GM23338 (cell line): ENCODE measurements around the gene FAM117A. TPM values are rescaled to one million over a fixed set of nuclear protein-coding genes. Genes with fewer than 3 reads are reported as not detected.

Experiments used
- ATAC-seq: fragments of 200-7000 bp; cut with Tn5 transposase; 3 replicates; pipeline ENCODE4 v1.9.1; 2020
- DNase-seq: peaks from one replicate; pipeline ENCODE4 v3.0.0-alpha.2; 2015; ENCODE audit warnings: low spot score
- H2AFZ ChIP-seq: fragments of 200-600 bp; sonication (generic); 2 replicates; pipeline ENCODE4 v1.8.0; 2016; ENCODE audit warnings: antibody characterized with exemption, mild to moderate bottlenecking, moderate library complexity
- H3F3A ChIP-seq: fragments of 200-600 bp; sonication (generic); replicated peaks from 2 replicates; pipeline ENCODE4 v1.8.0; 2017; ENCODE audit warnings: antibody characterized with exemption, mixed run types, low read depth
- H3K27ac ChIP-seq: fragments of 200-600 bp; sonication (generic); 2 replicates; pipeline ENCODE4 v1.6.1; 2016; ENCODE audit warnings: low read depth
- H3K27me3 ChIP-seq: fragments of 200-600 bp; sonication (generic); 2 replicates; pipeline ENCODE4 v1.8.0; 2016; ENCODE audit warnings: mild to moderate bottlenecking, mixed run types, moderate library complexity; ENCODE audit not compliant: insufficient read depth
- H3K36me3 ChIP-seq: fragments of 200-600 bp; sonication (generic); 2 replicates; pipeline ENCODE4 v1.8.0; 2016; ENCODE audit warnings: mild to moderate bottlenecking; ENCODE audit not compliant: insufficient read depth
- H3K4me1 ChIP-seq: fragments of 200-600 bp; sonication (generic); 2 replicates; pipeline ENCODE4 v1.8.0; 2016; ENCODE audit warnings: mild to moderate bottlenecking, moderate library complexity; ENCODE audit not compliant: insufficient read depth
- H3K4me2 ChIP-seq: fragments of 200-600 bp; sonication (generic); 2 replicates; pipeline ENCODE4 v1.7.1; 2017; ENCODE audit warnings: mixed run types
- H3K4me3 ChIP-seq: fragments of 200-600 bp; sonication (generic); 2 replicates; pipeline ENCODE4 v1.6.1; 2016; ENCODE audit warnings: mixed run types
- H3K79me2 ChIP-seq: fragments of 200-600 bp; sonication (generic); replicated peaks from 2 replicates; pipeline ENCODE4 v1.8.0; 2017; ENCODE audit warnings: mild to moderate bottlenecking; ENCODE audit not compliant: insufficient read depth
- H3K9me2 ChIP-seq: fragments of 200-600 bp; sonication (generic); 2 replicates; pipeline ENCODE4 v1.8.0; 2017; ENCODE audit not compliant: insufficient read depth
- H4K20me1 ChIP-seq: fragments of 200-600 bp; sonication (generic); replicated peaks from 2 replicates; pipeline ENCODE4 v1.8.0; 2017; ENCODE audit warnings: mild to moderate bottlenecking; ENCODE audit not compliant: insufficient read depth
- H3K27ac Mint-ChIP-seq: 2 replicates; pipeline ENCODE4 v1.8.0; 2020; ENCODE audit warnings: inconsistent platforms, mild to moderate bottlenecking, moderate library complexity, mixed read lengths
- H3K27me3 Mint-ChIP-seq: 3 replicates; pipeline ENCODE4 v1.8.0; 2022; ENCODE audit warnings: low read depth, mild to moderate bottlenecking, moderate library complexity, mixed read lengths, inconsistent platforms; ENCODE audit not compliant: insufficient read depth, poor library complexity
- H3K36me3 Mint-ChIP-seq: 3 replicates; pipeline ENCODE4 v1.8.0; 2021; ENCODE audit warnings: low read depth, mild to moderate bottlenecking, inconsistent platforms, moderate library complexity, mixed read lengths
- H3K4me1 Mint-ChIP-seq: 3 replicates; pipeline ENCODE4 v1.8.0; 2020; ENCODE audit warnings: mild to moderate bottlenecking, inconsistent platforms, mixed read lengths
- H3K4me3 Mint-ChIP-seq: 3 replicates; pipeline ENCODE4 v1.8.0; 2021; ENCODE audit warnings: moderate library complexity, mild to moderate bottlenecking, inconsistent platforms, mixed read lengths
- H3K9me3 Mint-ChIP-seq: 3 replicates; pipeline ENCODE4 v1.8.0; 2020; ENCODE audit warnings: moderate library complexity, mild to moderate bottlenecking, inconsistent platforms, mixed read lengths
- EZH2 ChIP-seq: fragments of 200-600 bp; sonication (generic); IDR thresholded peaks from one replicate; pipeline ENCODE4 v1.8.0; 2017; ENCODE audit warnings: antibody characterized with exemption, mild to moderate bottlenecking, low read depth; ENCODE audit not compliant: unreplicated experiment
- EZH2phosphoT487 ChIP-seq: fragments of 200-600 bp; sonication (generic); IDR thresholded peaks from one replicate; pipeline ENCODE4 v1.8.1; 2018; ENCODE audit warnings: antibody characterized with exemption; ENCODE audit not compliant: unreplicated experiment
- JUNB ChIP-seq: IDR thresholded peaks from one replicate; pipeline ENCODE4 v1.6.1; 2016; ENCODE audit warnings: antibody characterized with exemption; ENCODE audit not compliant: unreplicated experiment
- NANOG ChIP-seq: IDR thresholded peaks from 2 replicates; pipeline ENCODE4 v1.6.1; 2016; ENCODE audit warnings: antibody characterized with exemption, borderline replicate concordance
- STAT1 ChIP-seq: IDR thresholded peaks from one replicate; pipeline ENCODE4 v1.6.1; 2016; ENCODE audit warnings: antibody characterized with exemption; ENCODE audit not compliant: unreplicated experiment
- polyA plus RNA-seq: library from polyadenylated mRNA; unstranded; fragments of >200 nt; fragmentation: Nextera tagmentation; extraction: Ambion mirVana; gene quantifications from 2 replicates; pipeline ENCODE4 v1.2.1, GENCODE V29; 2016
- total RNA-seq: library from RNA; depleted of rRNA; stranded (reverse); fragments of >200 nt; shearing (Covaris generic); gene quantifications from 2 replicates; pipeline ENCODE4 v1.2.3, GENCODE V29; 2014
- TF ChIP-seq, protein P1 (sequence below): IDR thresholded peaks from one replicate; pipeline ENCODE4 v1.6.1; 2018; ENCODE audit warnings: antibody characterized with exemption; ENCODE audit not compliant: unreplicated experiment
- TF ChIP-seq, protein P2 (sequence below): IDR thresholded peaks from 2 replicates; pipeline ENCODE4 v1.6.1; 2016; ENCODE audit warnings: antibody characterized with exemption
- TF ChIP-seq, protein P3 (sequence below), 2 experiments: fragments of 200-600 bp in 1 of 2; sonication (generic) in 1 of 2; conservative IDR thresholded peaks; 2 replicates each; pipeline versions ENCODE4 v1.5.1 to v1.6.1; 2016 to 2017; ENCODE audit warnings: antibody characterized with exemption in 2 of 2, low read depth in 2 of 2, mild to moderate bottlenecking in 2 of 2, moderate library complexity in 1 of 2

FAM117A gene
- total and polyA plus RNA-seq, 2 experiments from 2014 or later = 21.3 to 46.4 TPM

DNA sequence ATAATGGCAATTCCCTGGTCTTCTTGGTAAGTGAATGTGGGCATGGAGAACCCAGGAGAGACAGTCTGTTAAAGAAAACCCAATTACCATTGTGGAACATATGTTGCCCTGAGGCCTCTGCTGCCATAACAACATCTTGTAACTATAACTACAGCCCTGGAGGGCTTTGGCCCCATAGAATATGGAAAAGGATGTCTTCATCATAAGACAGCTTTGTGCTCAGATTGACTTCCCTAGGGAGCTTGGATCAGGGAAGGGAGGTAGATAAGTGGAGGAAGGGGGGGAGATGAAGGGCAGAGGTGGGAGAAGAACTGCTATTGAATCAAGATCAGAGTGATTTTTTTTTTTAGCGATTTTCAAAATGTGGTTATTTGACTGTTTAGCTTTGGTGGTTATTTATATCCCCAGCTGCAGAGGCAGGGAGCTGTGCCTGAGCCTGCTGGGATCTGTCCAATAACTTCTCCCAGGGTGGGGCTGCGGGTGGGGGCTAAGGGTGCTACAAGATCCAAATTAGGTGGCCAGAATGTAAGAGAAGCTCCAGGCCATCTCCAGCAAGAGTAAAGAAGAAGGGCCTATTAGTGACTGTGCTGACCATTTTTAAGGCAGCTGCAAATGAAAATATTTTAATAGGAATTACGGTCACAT is 19.3 kb upstream of the FAM117A start (continued):
- TF ChIP-seq, protein P1, sequence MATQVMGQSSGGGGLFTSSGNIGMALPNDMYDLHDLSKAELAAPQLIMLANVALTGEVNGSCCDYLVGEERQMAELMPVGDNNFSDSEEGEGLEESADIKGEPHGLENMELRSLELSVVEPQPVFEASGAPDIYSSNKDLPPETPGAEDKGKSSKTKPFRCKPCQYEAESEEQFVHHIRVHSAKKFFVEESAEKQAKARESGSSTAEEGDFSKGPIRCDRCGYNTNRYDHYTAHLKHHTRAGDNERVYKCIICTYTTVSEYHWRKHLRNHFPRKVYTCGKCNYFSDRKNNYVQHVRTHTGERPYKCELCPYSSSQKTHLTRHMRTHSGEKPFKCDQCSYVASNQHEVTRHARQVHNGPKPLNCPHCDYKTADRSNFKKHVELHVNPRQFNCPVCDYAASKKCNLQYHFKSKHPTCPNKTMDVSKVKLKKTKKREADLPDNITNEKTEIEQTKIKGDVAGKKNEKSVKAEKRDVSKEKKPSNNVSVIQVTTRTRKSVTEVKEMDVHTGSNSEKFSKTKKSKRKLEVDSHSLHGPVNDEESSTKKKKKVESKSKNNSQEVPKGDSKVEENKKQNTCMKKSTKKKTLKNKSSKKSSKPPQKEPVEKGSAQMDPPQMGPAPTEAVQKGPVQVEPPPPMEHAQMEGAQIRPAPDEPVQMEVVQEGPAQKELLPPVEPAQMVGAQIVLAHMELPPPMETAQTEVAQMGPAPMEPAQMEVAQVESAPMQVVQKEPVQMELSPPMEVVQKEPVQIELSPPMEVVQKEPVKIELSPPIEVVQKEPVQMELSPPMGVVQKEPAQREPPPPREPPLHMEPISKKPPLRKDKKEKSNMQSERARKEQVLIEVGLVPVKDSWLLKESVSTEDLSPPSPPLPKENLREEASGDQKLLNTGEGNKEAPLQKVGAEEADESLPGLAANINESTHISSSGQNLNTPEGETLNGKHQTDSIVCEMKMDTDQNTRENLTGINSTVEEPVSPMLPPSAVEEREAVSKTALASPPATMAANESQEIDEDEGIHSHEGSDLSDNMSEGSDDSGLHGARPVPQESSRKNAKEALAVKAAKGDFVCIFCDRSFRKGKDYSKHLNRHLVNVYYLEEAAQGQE = no peak
- no peak for TF ChIP-seq STAT1
- TF ChIP-seq, protein P2, sequence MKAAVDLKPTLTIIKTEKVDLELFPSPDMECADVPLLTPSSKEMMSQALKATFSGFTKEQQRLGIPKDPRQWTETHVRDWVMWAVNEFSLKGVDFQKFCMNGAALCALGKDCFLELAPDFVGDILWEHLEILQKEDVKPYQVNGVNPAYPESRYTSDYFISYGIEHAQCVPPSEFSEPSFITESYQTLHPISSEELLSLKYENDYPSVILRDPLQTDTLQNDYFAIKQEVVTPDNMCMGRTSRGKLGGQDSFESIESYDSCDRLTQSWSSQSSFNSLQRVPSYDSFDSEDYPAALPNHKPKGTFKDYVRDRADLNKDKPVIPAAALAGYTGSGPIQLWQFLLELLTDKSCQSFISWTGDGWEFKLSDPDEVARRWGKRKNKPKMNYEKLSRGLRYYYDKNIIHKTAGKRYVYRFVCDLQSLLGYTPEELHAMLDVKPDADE = no peak
- TF ChIP-seq EZH2phosphoT487 = no peak
- TF ChIP-seq EZH2 = no peak
- TF ChIP-seq NANOG = no peak
- no peak for TF ChIP-seq JUNB
- TF ChIP-seq, protein P3, sequence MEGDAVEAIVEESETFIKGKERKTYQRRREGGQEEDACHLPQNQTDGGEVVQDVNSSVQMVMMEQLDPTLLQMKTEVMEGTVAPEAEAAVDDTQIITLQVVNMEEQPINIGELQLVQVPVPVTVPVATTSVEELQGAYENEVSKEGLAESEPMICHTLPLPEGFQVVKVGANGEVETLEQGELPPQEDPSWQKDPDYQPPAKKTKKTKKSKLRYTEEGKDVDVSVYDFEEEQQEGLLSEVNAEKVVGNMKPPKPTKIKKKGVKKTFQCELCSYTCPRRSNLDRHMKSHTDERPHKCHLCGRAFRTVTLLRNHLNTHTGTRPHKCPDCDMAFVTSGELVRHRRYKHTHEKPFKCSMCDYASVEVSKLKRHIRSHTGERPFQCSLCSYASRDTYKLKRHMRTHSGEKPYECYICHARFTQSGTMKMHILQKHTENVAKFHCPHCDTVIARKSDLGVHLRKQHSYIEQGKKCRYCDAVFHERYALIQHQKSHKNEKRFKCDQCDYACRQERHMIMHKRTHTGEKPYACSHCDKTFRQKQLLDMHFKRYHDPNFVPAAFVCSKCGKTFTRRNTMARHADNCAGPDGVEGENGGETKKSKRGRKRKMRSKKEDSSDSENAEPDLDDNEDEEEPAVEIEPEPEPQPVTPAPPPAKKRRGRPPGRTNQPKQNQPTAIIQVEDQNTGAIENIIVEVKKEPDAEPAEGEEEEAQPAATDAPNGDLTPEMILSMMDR (conservative IDR thresholded peaks at IDR 0.05; ENCODE audit: low read depth in 2 of 2) = no peak

DNA sequence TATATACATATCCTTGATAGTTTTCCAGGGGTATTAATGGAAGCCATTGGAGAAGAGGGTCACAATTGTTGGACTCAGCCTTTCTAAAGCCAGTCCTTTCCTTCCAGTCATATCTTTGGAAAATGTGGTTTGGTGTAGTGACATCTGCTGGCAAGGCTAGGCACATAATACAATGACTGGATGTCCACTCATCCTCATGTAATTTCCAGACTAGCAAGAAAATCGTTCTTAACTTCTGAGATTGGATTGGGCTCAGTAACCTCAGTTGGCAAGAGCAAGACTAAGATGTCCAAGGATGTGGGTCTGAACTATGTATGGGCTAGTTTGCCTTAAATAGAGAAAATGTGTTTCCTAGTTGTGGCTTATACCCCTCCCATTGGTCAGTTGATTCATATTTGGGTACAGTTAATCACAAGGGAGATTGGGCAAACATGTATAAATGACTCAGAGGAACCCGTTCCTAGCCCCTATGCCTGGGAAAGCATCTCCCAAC is 15.9 kb upstream of the FAM117A start:
- no peaks in the 10 kb centered on the region for H3K36me3 ChIP-seq
- Mint-ChIP-seq H3K36me3 (no peaks in the 10 kb centered on the region), H3K27me3 (peaks cover 9% of the 10 kb centered on the region), H3K9me3 (no peaks in the 10 kb centered on the region; the same call in 2 of the 3 replicates), H3K4me3 (no peak overlapping the region), H3K4me1 (peaks cover 6% of the 10 kb centered on the region), H3K27ac (no peak overlapping the region)
- ATAC-seq = peak; percentile 31; the same call in 1 of the 3 replicates
- no peaks in the 10 kb centered on the region for H3K79me2 ChIP-seq
- H3K4me1 ChIP-seq = no peaks in the 10 kb centered on the region
- no peaks in the 10 kb centered on the region for H3F3A ChIP-seq
- H3K4me3 ChIP-seq = no peak overlapping the region
- no peaks in the 10 kb centered on the region for H3K9me2 ChIP-seq
- H2AFZ ChIP-seq = no peak overlapping the region
- H3K27me3 ChIP-seq = peaks cover 11% of the 10 kb centered on the region; the same call in 1 of the 2 replicates
- no peak overlapping the region for H3K27ac ChIP-seq
- no peak for TF ChIP-seq JUNB
- TF ChIP-seq, protein P3 (conservative IDR thresholded peaks at IDR 0.05; ENCODE audit: low read depth in 2 of 2) = peak; percentile 46 to 69
- peak; percentile 26 for DNase-seq
- no peaks in the 10 kb centered on the region; the same call in 1 of the 2 replicates for H4K20me1 ChIP-seq
- no peak overlapping the region for H3K4me2 ChIP-seq
